Endothelial cell of umbilical vein (primary cell): ENCODE measurements around the gene ABHD10.

Experiments used
- CTCF ChIP-seq, 2 donors: IDR thresholded peaks; 1 replicate in 1 of 2; 2 replicates in 1 of 2; pipeline ENCODE4 v1.5.1; 2011; ENCODE audit warnings: low read length in 2 of 2, mild to moderate bottlenecking in 2 of 2, moderate library complexity in 2 of 2, control low read depth in 1 of 2, inconsistent platforms in 1 of 2, low read depth in 1 of 2; ENCODE audit not compliant: insufficient read depth in 1 of 2; ENCODE audit errors: extremely low read depth in 1 of 2
- JUN ChIP-seq: IDR thresholded peaks from 2 replicates; pipeline ENCODE4 v1.6.1; 2011; ENCODE audit warnings: borderline replicate concordance, low read depth; ENCODE audit not compliant: insufficient read length, insufficient read depth
- POLR2A ChIP-seq: IDR thresholded peaks from 2 replicates; pipeline ENCODE4 v1.6.1; 2012; ENCODE audit warnings: low read depth, mild to moderate bottlenecking, control low read depth, low read length

GRCh38 chr3:112027826-112028225 lies 49.0 kb downstream of the ABHD10 start:
- no peak for TF ChIP-seq POLR2A
- no peak for TF ChIP-seq CTCF (IDR thresholded peaks at IDR 0.05; ENCODE audit: extremely low read depth in 1 of 2, insufficient read depth in 1 of 2, low read depth in 1 of 2, low read length in 2 of 2)
- no peak for TF ChIP-seq JUN
